K562 (cell line): ENCODE measurements around the gene CLP1. TPM values are rescaled to one million over a fixed set of nuclear protein-coding genes. Genes with fewer than 3 reads are reported as not detected.

Source experiments
- CEBPG ChIP-seq, 3 experiments: fragments of 200-800 bp in 1 of 3; sonication (Bioruptor generic) in 1 of 3; sonication (generic) in 1 of 3; formaldehyde crosslinking in 1 of 3; IDR thresholded peaks in 2 of 3; conservative IDR thresholded peaks in 1 of 3; 2 replicates each; pipeline versions ENCODE4 v1.6.1 to v1.8.0; 2016 to 2022; ENCODE audit warnings: missing compliant biosample characterization in 2 of 3, missing genetic modification characterization in 2 of 3, mild to moderate bottlenecking in 1 of 3, missing genetic modification reagents in 1 of 3
- CREM ChIP-seq: IDR thresholded peaks from 2 replicates; pipeline ENCODE4 v1.6.1; 2014; ENCODE audit warnings: antibody characterized with exemption, low read depth
- GTF2F1 ChIP-seq: IDR thresholded peaks from 2 replicates; pipeline ENCODE4 v1.6.1; 2011; ENCODE audit warnings: low read depth, low read length, improper control_type of control experiment
- GTF3C2 ChIP-seq: IDR thresholded peaks from 3 replicates; pipeline ENCODE4 v1.6.1; 2011; ENCODE audit warnings: borderline replicate concordance, mild to moderate bottlenecking, moderate library complexity; ENCODE audit not compliant: insufficient read length; ENCODE audit errors: extremely low read depth
- HINFP ChIP-seq: fragments of 450-650 bp; conservative IDR thresholded peaks from 2 replicates; pipeline ENCODE4 v1.6.1; 2016; ENCODE audit warnings: missing genetic modification characterization, low read depth, mild to moderate bottlenecking, control low read depth, missing compliant biosample characterization
- HOXB6 ChIP-seq: fragments of 250-450 bp; sonication (Bioruptor Pico); IDR thresholded peaks from 2 replicates; pipeline ENCODE4 v1.5.1; 2022; ENCODE audit warnings: mild to moderate bottlenecking, borderline replicate concordance
- KLF1 ChIP-seq: fragments of 450-650 bp; IDR thresholded peaks from 2 replicates; pipeline ENCODE4 v1.6.1; 2016; ENCODE audit warnings: missing genetic modification characterization, missing compliant biosample characterization
- KLF13 ChIP-seq: fragments of 450-650 bp; IDR thresholded peaks from 2 replicates; pipeline ENCODE4 v1.6.1; 2016; ENCODE audit warnings: missing genetic modification characterization, low read depth, mild to moderate bottlenecking, missing compliant biosample characterization, moderate library complexity, borderline replicate concordance
- MAFF ChIP-seq: IDR thresholded peaks from 2 replicates; pipeline ENCODE4 v1.6.1; 2012; ENCODE audit warnings: low read length, improper control_type of control experiment
- NR2C2 ChIP-seq, 2 experiments: fragments of 200-800 bp in 1 of 2; sonication (Bioruptor generic) in 1 of 2; sonication (generic) in 1 of 2; formaldehyde crosslinking in 1 of 2; IDR thresholded peaks; 2 replicates each; pipeline versions ENCODE4 v1.6.1 to v1.8.0; 2016 to 2022; ENCODE audit warnings: mild to moderate bottlenecking in 1 of 2, missing compliant biosample characterization in 1 of 2, missing genetic modification characterization in 1 of 2, missing genetic modification reagents in 1 of 2
- PREB ChIP-seq: sonication (generic); formaldehyde crosslinking; IDR thresholded peaks from 2 replicates; pipeline ENCODE4 v1.8.1; 2023; ENCODE audit warnings: mild to moderate bottlenecking, missing genetic modification reagents
- STAT6 ChIP-seq: sonication (generic); formaldehyde crosslinking; IDR thresholded peaks from 2 replicates; pipeline ENCODE4 v1.8.1; 2023; ENCODE audit warnings: mild to moderate bottlenecking, missing genetic modification reagents
- TAL1 ChIP-seq: fragments of 450-650 bp; IDR thresholded peaks from 2 replicates; pipeline ENCODE4 v1.6.1; 2016; ENCODE audit warnings: mild to moderate bottlenecking
- ZFX ChIP-seq: sonication (generic); formaldehyde crosslinking; IDR thresholded peaks from 2 replicates; pipeline ENCODE4 v1.8.0; 2022; ENCODE audit warnings: mild to moderate bottlenecking, missing genetic modification reagents, moderate library complexity
- ZNF124 ChIP-seq: sonication (generic); formaldehyde crosslinking; IDR thresholded peaks from 2 replicates; pipeline ENCODE4 v1.8.1; 2022; ENCODE audit warnings: missing genetic modification reagents
- ZNF184 ChIP-seq: sonication (generic); formaldehyde crosslinking; IDR thresholded peaks from 2 replicates; pipeline ENCODE4 v1.5.0; 2020; ENCODE audit warnings: missing genetic modification reagents
- ZNF217 ChIP-seq: sonication (generic); formaldehyde crosslinking; IDR thresholded peaks from 2 replicates; pipeline ENCODE4 v1.8.0; 2022; ENCODE audit warnings: mild to moderate bottlenecking, missing genetic modification reagents
- ZNF41 ChIP-seq: fragments of 250-450 bp; sonication (Bioruptor Pico); conservative IDR thresholded peaks from 2 replicates; pipeline ENCODE4 v1.4.0; 2020; ENCODE audit warnings: mild to moderate bottlenecking
- polyA plus RNA-seq, 8 experiments: library from polyadenylated mRNA; depleted of rRNA in 4 of 8; stranded (reverse) in 5 of 8; unstranded in 3 of 8; fragments of >200 nt; fragmentation: Nextera tagmentation in 2 of 8; fragmentation: Illumina TruSeq in 1 of 8; extraction: Ambion mirVana in 2 of 8; extraction: Trizol in 1 of 8; gene quantifications; 2 replicates each; pipeline versions ENCODE4 v1.2.1 to v1.2.3, GENCODE V29; 2011 to 2014; ENCODE audit warnings: inconsistent platforms in 1 of 8, missing spikeins in 1 of 8
- total RNA-seq, 7 experiments: library from RNA; depleted of rRNA in 6 of 7; stranded (reverse); fragments of >200 nt in 6 of 7; fragmentation: Illumina TruSeq in 2 of 7; extraction: Trizol in 2 of 7; gene quantifications; 2 replicates each; pipeline versions ENCODE4 v1.2.1 to v1.2.3, GENCODE V29; 2011 to 2021; ENCODE audit warnings: low replicate concordance in 1 of 7

The CLP1 gene
- total and polyA plus RNA-seq, 9 of the 15 experiments (the other 6 are each of a cell fraction or from before 2014, with no cell fraction given) = 19.1 to 46.2 (median 27.8) TPM

GRCh38 chr11:57647960-57648800, 9.4 kb upstream of the CLP1 start (continued):
- TF ChIP-seq GTF3C2 = no peak
- TF ChIP-seq ZFX (CRISPR knock-in tag) = no peak
- TF ChIP-seq GTF2F1 = no peak
- TF ChIP-seq NR2C2 (CRISPR knock-in tag; IDR thresholded peaks at IDR 0.05) = no peak
- TF ChIP-seq NR2C2 (tag; IDR thresholded peaks at IDR 0.05) = no peak
- peak; percentile 87 for TF ChIP-seq KLF1
- no peak for TF ChIP-seq KLF13 (tag)
- TF ChIP-seq ZNF124 (CRISPR knock-in tag) = no peak
- TF ChIP-seq HOXB6 = no peak
- no peak for TF ChIP-seq ZNF184 (CRISPR knock-in tag)
- TF ChIP-seq CEBPG (CRISPR knock-in tag; IDR thresholded peaks at IDR 0.05) = no peak
- no peak for TF ChIP-seq CEBPG (tag; conservative IDR thresholded peaks at IDR 0.05 in 1 of 2, IDR thresholded peaks at IDR 0.05 in 1 of 2)
- TF ChIP-seq HINFP (tag) = no peak
- no peak for TF ChIP-seq STAT6 (CRISPR knock-in tag)
- no peak for TF ChIP-seq ZNF41 (CRISPR knock-in tag)
- no peak for TF ChIP-seq MAFF
- peak; percentile 98 for TF ChIP-seq TAL1
- TF ChIP-seq CREM = peak; percentile 82
- TF ChIP-seq PREB (CRISPR knock-in tag) = no peak
- no peak for TF ChIP-seq ZNF217 (CRISPR knock-in tag)
